Fibroblast of peridontal ligament (primary cell): Measurements from ENCODE around the gene CRYBG2.
"Not testable (repeated sequence)": the region's sequence is repeated elsewhere in the genome, so short reads cannot be mapped to it uniquely, and the experiment has no call there.

Experiments used
- DNase-seq: peaks from one replicate; pipeline ENCODE4 v3.0.0-alpha.2; 2010; ENCODE audit errors: extremely low read depth

The CRYBG2 gene

DNA sequence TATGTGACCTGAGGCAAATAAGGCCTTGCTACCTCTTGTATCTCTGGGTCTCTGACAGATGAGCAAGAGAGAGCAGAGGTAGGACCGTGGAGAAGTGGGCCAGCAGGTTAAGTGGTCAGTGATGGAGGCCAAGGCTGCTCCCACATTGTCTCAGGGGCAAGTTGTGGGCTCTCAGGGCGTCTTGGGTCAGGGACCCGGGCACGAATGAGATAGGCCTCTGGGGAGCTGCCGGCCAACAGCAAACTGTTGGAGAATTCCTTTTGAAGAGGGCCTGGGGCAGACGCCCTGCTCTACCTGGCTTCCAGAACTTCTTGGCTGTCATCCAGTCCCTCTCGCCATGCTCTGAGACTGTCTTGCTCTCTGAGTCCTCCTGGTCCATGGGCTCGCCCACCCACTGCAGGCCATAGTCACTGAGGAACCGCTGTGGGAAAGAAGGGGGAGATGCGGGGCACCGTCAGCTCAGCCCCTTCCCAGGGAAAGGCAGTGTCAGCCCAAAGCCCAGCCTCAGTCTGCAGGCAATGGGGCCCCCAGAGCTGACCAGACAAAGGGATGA lies 59.9 kb downstream of the CRYBG2 start:
- DNase-seq: no peak

DNA sequence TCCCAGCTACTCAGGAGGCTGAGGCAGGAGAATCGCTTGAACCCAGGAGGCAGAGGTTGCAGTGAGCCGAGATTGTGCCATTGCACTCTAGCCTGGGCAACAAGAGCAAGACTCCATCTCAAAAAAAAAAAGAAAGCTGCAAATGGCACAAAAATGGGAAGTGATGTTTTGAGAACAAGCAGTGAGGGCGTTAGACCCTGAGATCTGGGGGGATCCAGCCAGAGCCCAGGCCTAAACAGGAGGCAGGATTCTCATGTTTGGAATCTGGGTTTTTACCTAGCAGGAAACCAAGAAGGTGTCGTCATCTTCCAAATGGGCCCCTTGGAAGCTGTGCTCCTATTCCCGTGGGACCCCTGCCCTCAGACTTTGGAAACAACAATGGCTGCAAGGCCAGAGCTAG lies 61.2 kb downstream of the CRYBG2 start:
- not testable (repeated sequence) for DNase-seq

DNA sequence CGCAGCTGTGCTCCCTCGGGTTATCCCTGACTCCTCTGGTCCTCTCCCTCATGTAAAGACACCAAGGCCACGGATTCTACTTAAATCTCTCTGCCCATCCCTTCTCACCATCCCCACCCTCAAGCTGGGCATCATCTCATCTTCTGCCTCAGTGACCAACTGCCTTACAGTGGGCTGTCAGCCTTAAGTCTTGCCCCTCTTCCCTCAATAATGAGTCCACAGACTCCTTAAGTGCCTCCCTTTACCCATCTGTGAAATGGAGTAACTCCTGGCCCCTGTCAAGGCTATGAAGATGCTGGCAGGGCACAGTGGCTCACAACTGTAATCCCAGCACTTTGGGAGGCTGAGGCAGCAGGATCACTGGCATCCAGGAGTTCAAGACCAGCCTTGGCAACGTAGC lies 62.0 kb downstream of the CRYBG2 start:
- DNase-seq: no peak

DNA sequence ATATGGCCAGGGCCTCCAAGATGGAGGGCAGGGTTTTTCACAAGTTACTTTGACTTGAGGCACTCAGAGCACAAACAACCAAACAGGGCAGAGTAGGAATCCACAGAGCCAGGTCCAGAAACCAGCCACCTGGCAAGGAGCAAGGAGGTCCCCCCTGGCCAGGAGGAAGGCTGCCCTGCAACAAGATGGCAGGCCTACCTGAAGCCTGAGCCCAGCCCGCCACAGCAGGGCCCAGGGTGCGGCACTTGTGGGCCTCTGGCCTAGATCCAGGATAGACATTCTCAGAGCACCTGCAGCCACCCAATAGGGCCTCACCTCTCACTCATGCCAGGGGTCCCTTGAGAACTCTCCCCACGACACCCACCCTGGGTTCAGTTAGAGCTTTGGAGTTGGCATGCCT lies 62.5 kb downstream of the CRYBG2 start:
- DNase-seq: no peak

DNA sequence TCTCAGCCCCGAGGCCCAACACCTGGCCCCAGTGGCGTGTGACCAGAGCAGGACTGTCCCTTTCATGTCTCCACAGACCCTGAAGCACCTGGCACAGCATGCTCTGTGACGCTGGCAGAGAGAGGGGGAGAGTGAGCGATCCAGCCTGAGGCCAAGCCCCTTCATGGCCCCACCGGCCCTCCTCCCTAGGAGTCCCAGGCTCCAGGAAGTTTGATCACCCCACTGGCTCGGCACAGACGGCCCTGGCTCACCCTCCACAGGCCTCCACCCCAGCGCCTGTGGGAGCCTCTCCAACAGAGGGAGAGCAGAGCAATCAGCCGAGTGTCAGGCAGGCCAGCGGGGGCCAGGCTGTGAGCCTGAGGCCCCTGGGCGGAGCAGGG lies 63.1 kb downstream of the CRYBG2 start:
- no peak for DNase-seq

DNA sequence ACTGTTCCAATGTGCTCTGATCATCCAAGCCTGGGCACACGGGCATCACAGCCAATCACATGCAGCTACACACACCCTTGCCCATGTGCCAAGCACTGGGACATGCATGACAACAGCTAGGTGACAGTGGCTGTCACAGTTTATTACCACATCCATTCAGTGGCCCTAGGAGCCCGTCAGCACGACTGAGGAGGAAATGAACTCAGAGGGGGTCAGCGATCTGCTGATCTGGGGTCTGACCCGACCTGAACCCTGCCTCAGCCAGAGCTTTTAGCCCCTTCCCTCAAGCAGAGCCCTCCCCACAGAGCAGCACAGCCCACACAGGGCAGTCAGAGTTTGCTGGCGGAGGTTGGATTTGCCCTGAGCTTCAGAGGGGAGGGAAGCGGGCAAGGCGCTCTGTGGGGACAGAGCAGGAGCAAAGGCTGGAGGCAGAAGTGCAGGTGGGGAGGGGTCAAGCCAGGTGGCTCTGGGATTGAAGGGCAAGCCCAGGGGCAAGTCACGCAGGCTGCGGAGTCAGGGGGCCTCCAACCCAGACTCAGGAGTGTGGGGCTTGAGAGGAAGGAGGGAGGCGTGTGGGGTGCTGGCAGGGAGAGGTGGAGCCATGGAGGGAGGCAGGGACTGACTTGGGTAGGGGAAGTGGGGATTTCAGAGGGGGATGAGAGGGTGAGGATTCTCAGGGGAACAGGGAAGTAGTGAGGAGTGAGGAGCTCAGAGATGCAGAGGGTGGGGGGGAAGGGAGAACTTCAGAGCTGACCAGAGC lies 63.6 kb downstream of the CRYBG2 start:
- DNase-seq: no peak

DNA sequence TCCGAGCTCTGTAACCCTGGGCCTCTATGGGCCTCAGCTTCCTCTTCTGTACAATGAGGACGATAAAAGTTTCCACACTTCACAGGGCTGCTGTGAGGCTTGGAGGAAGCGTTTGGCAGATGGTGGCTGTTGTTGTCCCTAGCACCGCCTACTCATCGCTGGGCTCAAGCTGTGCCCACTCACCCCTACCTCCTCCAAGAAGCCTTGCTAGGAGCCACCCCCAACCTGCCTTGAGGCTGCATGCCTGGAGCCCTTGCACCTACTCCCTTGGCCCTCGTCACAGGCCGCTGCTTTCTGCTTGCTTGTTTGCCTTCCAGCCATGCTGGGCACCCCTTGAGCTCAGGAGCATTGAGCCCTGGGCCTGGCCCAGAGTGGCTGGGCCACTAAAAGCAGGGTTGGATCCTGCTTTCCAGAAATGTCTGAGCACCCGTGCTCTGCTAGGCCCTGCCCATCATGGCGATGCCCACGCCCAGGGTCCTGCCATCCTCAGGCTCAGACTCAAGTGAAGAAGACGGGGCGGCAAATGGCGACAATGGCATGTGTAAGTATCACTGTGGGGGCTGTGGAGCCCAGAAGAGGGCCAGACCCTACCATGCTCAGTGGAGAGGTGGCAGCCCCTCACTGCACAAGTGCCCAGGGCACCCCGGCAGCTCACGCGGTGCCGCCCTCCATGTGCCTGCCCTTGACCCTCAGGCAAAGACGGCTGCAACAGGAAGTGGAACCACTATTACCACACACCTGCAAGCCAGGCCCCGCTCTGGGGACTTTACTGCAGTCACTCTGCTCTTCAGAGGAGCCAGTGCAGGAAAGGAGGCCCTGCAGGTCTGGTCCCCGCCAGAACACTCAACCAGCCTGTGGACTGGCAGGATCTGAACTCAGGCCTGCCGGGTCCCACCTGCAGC lies 64.5 kb downstream of the CRYBG2 start:
- no peak for DNase-seq

DNA sequence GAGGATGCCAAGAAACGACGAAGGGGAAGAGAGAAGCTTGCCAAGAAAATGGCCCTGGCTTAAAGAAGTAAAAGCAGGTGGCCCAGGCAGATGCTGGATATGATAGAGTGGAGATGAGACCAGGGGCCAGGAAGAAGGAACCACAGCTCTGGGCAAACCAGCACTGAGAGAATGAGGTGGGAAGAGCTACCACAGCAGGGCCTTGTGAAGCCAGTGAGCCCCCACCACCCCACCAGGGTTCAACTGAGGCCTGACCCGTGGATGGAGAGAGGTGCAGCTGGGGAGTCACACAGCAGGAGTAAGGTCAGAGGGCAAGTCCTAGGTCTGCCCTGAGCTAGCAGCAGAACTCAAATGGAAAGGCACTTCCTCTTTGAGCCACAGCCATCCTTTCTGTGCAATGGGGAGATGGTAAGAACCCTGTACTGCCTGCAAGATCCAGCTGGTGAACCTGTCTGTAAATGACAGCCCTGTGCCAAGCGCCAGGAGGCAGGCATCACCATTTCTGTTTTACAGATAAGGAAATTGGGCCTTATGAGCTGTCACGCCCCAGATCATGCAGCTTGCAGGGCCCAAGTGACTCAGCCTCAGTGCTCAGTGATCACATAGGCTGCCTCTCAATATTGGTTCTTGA lies 65.5 kb downstream of the CRYBG2 start:
- no peak for DNase-seq

DNA sequence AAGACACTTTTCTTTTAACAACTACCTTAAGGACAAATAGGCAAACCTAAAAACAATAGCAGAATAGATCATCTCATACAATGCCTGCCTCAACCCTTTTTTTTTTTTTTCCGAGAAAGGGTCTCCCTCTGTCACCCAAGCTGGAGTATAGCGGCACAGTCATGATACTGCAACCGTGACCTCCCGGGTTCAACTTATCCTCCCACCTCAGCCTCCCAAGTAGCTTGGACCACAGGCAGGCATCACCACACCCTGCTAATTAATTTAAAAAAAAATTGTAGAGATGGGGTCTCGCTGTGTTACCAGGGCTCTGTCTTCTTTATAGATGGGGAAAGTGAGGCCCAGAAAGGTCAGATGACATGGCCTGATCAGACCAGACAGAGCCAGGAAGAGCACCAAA lies 66.1 kb downstream of the CRYBG2 start:
- DNase-seq: no peak

DNA sequence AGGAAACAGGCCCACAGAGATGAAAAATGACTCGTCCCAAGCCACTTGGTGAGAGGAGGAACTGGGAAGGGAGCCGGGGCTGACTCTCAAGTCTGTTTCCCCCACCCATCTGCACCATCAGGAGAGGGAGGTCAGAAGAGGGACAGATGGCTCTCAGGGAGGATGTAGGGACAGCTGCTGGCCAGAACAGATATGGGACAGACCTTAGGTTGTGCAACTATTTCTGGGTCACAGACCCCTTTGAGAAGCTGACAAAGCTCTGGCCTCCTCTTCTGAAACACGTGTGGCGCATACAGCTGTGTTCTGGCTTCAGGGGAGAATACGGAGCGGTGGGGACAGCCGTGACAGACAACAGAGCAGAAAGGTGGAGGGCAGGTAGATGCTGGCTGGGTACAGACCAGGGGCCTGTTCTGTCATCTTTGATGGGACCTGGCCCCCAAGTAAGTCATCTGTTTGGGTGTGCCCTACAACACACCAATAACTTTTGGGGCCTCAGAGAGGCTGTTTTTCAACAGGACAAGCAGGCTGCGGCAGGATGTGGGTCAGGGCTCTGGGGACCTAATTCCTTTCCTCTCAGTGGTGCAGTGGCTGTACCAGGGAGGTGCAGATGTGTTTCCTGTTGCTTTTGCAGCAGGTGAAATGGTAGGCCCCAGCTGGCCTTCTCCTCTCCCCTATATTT lies 66.8 kb downstream of the CRYBG2 start:
- no peak for DNase-seq

DNA sequence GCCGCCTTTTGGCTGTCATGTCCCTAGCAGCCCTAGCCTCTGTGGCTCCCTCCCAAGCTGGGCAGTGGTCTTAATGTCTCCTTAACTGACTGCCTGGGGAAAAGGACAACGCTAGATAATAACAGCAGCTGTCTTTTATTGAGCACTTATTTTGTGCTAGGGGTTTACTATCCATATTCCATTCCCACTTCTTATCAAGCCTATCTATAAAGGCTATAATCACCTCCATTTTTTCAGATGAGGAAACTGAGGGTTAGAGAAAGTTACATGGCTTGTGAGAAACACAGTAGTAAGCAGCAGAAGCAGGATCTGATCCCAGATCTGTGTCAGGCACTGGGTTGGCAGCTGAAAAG lies 67.9 kb downstream of the CRYBG2 start:
- no peak for DNase-seq

DNA sequence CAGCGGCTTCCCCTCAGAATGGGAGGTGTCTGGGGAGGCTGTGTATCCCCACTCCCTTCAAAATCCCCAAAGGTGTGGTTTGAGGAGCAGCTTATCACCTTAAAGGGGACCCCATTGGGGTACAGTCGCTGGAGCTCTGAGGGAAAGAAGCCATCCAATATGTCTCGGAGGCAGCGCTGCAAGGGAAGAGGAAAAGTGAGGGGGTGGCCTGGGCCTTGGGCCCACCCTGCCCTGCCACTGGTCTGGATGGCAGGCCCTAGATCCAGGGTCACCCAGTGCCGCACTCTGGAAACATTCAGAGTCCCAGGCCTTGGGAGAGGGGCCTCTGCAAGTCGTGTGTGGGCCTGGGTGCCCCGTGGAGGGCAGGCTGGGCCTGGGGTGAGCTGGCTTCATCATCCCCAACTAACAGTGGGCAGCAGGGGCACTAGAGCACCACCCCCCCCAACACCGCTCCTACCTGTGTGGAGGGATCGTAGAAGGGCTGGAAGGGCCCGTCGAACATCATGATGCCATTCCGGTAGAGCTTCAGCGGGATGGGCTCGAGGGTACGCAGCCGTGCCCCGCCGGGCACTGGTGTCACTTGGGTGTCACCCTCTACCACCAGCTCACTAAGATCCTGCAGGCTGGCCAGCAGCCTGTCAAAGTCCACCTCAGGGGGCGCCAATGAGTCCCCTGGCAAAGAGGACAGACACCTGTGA lies 68.4 kb downstream of the CRYBG2 start:
- DNase-seq: no peak

DNA sequence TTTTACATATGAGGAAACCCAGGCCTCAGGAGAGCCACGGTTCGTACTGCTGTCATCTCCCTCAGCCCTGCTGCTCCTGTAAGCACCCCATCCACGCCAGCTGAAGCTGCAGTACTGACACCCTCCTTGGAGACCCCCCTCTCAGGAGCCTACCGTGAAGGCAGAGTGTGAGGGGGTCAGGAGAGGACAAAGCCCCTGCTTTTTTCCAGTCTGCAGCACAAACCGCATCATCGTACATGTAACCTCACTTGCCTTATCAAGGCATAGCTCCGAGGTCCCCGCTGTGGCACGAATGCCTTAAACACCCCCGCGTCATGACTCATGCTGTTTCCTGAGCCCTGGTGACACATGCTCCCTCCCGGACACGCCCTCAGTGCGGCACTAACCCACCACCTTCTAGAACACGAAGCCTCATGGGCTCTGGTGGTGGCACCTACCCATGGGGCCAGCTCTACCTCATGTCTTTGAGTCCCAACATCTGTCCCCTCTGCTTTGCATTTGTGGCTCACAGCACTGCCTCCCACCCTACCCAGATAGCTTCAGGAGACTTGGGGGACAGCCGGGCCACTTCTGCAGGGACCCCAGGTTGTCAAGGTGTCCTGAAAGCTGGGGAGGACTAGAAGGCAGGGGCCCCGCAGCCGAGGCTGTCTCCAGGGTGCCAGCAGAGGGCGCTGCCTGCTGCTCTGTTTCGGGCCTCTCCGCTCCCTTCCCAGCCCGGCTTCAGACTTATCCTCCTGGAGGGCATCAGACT lies 69.2 kb downstream of the CRYBG2 start:
- peak; percentile 78 for DNase-seq

DNA sequence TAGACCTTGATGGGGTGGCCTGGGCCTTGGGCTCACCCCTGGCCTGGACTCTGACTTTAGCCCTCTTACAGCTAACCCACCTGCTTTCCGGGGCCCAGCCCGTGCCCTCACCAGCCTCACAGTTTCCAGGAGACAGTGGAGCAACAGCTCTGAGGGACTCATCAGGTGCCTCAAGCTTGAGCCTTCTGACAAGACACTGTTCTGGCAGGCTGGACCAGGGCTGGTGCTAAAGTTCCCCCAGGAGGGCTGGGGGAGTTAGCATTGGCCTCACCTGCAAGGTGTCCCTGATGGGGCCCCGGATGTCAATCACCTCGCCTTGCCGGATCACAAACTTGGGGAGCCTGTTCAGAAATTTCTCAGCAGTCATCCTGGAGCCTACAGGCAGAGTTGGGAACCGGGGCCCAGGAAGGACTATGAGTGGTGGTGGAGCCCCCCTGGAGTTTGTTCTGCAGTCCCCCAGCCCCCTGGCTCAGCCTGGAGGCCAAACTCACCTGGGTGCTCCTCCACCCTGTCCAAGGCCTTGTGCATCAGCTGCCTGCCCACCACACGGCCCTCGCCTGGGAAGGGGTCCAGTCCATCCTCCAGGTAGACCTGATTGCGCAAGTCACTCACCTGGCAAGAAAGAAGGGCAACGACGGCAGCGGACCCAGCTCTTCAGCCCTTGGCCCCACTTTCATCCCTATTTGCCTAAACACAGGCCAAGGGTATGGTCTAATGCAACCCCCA lies 69.9 kb downstream of the CRYBG2 start:
- DNase-seq: no peak

DNA sequence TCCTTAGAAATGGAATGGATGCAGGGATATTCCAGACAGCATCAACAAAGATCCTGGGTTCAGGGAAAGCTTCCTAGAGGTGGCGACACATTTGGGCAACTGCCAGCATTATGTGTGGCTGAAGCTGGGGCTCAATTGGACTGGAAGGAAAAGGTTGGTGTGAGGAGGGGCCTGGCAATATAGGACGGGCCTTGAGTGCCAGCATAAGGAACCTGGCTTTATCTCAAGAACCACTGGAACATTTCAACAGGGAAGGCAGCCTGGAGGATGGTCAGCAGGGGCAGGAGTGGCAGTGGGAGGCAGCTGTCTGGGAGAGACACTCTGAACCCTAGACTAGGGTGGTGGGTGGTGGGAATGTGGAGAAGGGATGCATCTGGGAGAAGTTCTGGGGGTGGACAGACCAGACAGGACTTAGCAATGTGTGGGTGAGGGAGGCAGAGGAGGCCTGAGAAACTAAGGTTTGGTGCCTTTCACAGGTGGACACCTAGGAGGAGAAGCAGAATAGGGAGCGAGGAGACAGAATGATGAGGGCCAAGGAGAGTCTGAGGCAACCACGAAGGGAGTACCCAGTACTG lies 70.6 kb downstream of the CRYBG2 start:
- no peak for DNase-seq

DNA sequence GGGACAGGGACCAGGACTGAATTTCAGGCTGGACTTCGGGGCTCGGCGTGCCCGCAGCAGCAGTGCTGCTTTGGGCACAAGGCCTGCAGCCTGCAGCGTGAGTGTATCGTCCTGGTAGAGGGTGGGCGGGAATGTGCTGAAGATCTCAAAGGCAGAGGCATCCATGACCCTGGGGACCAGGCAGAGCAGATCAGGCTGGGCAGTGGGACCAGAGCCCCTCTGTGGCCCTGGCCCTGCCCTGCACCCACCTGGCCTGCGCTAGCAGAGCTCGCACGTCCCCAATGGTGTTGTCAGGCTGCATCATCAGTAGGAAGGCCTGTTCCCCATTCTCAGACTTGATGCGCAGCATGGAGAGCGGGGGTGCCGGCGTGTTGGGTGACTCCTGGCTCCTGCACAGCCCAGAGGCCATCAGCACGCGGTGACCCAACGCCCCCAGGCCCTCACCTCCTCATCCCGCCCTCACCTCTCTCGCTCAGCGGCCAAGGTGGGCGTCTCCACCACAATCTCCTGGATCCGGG lies 71.5 kb downstream of the CRYBG2 start:
- no peak for DNase-seq

DNA sequence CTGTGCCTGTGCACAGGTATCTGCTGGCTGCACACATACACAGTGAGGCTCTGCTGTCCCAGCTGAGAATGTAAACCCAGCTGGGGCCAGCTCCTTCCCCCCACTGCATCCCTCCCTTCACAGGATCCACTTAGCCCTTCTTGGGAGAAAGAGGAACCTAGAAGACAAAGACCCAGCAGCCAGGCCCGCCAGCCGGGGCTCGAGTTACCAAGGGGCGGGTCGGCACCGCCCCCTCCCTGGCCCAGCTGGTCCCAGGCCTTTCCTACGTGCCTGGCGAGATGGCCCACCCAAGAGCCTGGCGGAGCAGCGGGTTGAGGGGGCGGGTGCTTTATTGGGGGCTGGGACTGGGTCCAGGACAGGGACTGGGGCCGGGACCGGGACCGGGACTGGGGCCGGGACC lies 72.0 kb downstream of the CRYBG2 start:
- no peak for DNase-seq

DNA sequence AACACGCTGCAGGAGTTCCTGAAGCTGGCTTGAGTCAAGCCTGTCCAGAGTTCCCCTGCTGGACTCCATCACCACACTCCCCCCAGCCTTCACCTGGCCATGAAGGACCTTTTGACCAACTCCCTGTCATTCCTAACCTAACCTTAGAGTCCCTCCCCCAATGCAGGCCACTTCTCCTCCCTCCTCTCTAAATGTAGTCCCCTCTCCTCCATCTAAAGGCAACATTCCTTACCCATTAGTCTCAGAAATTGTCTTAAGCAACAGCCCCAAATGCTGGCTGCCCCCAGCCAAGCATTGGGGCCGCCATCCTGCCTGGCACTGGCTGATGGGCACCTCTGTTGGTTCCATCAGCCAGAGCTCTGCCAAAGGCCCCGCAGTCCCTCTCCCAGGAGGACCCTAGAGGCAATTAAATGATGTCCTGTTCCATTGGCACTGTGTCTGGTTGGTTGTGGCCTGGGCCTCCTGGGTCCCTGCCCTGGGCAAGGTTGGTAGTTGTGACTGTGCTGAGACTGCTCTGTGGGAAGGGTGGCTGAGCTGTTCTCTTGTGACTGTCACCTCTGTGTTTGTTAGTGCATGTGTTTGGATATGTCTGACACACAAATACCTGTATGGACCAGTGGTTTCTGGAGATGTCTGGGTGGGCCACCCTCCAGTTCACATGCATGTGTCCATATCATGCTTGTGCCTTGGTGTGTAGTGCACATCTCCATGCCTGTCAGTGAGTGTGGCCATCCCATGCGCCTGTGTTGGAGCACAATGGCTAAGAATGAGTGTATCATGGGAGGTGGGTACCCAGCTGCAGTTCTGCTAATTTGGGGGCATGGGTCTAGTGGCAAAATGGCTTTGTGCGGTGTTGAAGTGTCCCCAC lies 72.6 kb downstream of the CRYBG2 start:
- DNase-seq: no peak
